LNCaP clone FGC (cell line): ENCODE results near the gene ZNF705A.
"Not testable (repeated sequence)": the region's sequence is repeated elsewhere in the genome, so short reads cannot be mapped to it uniquely, and the experiment has no call there.

Experiments used
- DNase-seq: peaks from one replicate; pipeline ENCODE4 v3.0.0-alpha.2; 2011; ENCODE audit warnings: low read depth
- H3K4me3 ChIP-seq: 2 replicates; pipeline ENCODE4 v1.5.1; 2011; ENCODE audit warnings: mild to moderate bottlenecking, low read depth, low read length, control low read depth
- CTCF ChIP-seq: IDR thresholded peaks from 2 replicates; pipeline ENCODE4 v1.5.1; 2012; ENCODE audit warnings: mild to moderate bottlenecking; ENCODE audit not compliant: control insufficient read depth, insufficient read depth; ENCODE audit errors: extremely low read depth

Gene ZNF705A

GRCh38 chr12:8179989-8180585, 23.3 kb downstream of the ZNF705A start:
- peak; percentile 79 for TF ChIP-seq CTCF
- H3K4me3 ChIP-seq: peak overlapping the region; percentile 57
- DNase-seq: not testable (repeated sequence)

GRCh38 chr12:8181271-8181670, 24.5 kb downstream of the ZNF705A start:
- not testable (repeated sequence) for H3K4me3 ChIP-seq, DNase-seq

GRCh38 chr12:8182923-8183322, 26.1 kb downstream of the ZNF705A start:
- not testable (repeated sequence) for H3K4me3 ChIP-seq, DNase-seq

- not testable (repeated sequence) for H3K4me3 ChIP-seq, DNase-seq
Measured at GRCh38 chr12:8183346-8183745, 26.5 kb downstream of the ZNF705A start.

- DNase-seq, H3K4me3 ChIP-seq: not testable (repeated sequence)
Measured at GRCh38 chr12:8184206-8184605, 27.4 kb downstream of the ZNF705A start.

- H3K4me3 ChIP-seq, DNase-seq: not testable (repeated sequence)
Measured at GRCh38 chr12:8188088-8188487, 31.3 kb downstream of the ZNF705A start.

GRCh38 chr12:8197685-8198308, 41.0 kb downstream of the ZNF705A start:
- not testable (repeated sequence) for H3K4me3 ChIP-seq, DNase-seq

- not testable (repeated sequence) for H3K4me3 ChIP-seq, DNase-seq
Measured at GRCh38 chr12:8218711-8219382, 62.0 kb downstream of the ZNF705A start.

- not testable (repeated sequence) for H3K4me3 ChIP-seq, DNase-seq
Measured at GRCh38 chr12:8221375-8221774, 64.6 kb downstream of the ZNF705A start.

- DNase-seq, H3K4me3 ChIP-seq: not testable (repeated sequence)
Measured at GRCh38 chr12:8221844-8222243, 65.0 kb downstream of the ZNF705A start.

GRCh38 chr12:8222303-8222702, 65.5 kb downstream of the ZNF705A start:
- H3K4me3 ChIP-seq, DNase-seq: not testable (repeated sequence)

GRCh38 chr12:8223646-8224045, 66.8 kb downstream of the ZNF705A start:
- H3K4me3 ChIP-seq, DNase-seq: not testable (repeated sequence)

GRCh38 chr12:8224782-8225181, 68.0 kb downstream of the ZNF705A start:
- not testable (repeated sequence) for H3K4me3 ChIP-seq, DNase-seq

GRCh38 chr12:8226355-8226754, 69.5 kb downstream of the ZNF705A start:
- H3K4me3 ChIP-seq: no peak overlapping the region
- no peak for DNase-seq
- TF ChIP-seq CTCF: no peak

- not testable (repeated sequence) for H3K4me3 ChIP-seq, DNase-seq
Measured at GRCh38 chr12:8226992-8227731, 70.3 kb downstream of the ZNF705A start, which contains the start of gene FAM90A1. TSS of gene FAM90A1 (minus strand) at chr12:8227618. CDS start at chr12:8224832, 2,786 bp downstream.

- H3K4me3 ChIP-seq, DNase-seq: not testable (repeated sequence)
Measured at GRCh38 chr12:8227732-8228077, 70.9 kb downstream of the ZNF705A start.
